ENCODE data around the gene ACTBL2.

- TF ChIP-seq EZH2 (IDR thresholded peaks at IDR 0.05; ENCODE audit: insufficient read depth, poor library complexity, severe bottlenecking) (no peak), EZH2phosphoT487 (IDR thresholded peaks at IDR 0.05; ENCODE audit: insufficient read depth, low read depth) (no peak)
Observed at GRCh38 chr5:57493034-57493433, 10.4 kb upstream of the ACTBL2 start.

Data from GM23248 (cell line).